Esophagus muscularis mucosa (tissue), 4 donors: ENCODE results near the gene PRMT5.

ENCODE experiments used
- CTCF ChIP-seq, 3 experiments: fragments of 200-600 bp in 2 of 3; fragments of 450-650 bp in 1 of 3; sonication (generic) in 2 of 3; IDR thresholded peaks; one replicate each; pipeline ENCODE4 v1.5.1; 2017 to 2019; ENCODE audit warnings: antibody characterized with exemption in 3 of 3, mild to moderate bottlenecking in 2 of 3, moderate library complexity in 1 of 3
- EP300 ChIP-seq: sonication (generic); formaldehyde crosslinking; IDR thresholded peaks from one replicate; pipeline ENCODE4 v1.6.1; 2017; ENCODE audit warnings: antibody characterized with exemption
- POLR2A ChIP-seq: fragments of 450-650 bp; IDR thresholded peaks from one replicate; pipeline ENCODE4 v1.6.1; 2017; ENCODE audit warnings: antibody characterized with exemption, moderate library complexity, mild to moderate bottlenecking, low read depth
- POLR2AphosphoS5 ChIP-seq, 2 donors: sonication (generic); formaldehyde crosslinking; IDR thresholded peaks; one replicate each; pipeline ENCODE4 v1.6.1; 2017; ENCODE audit warnings: antibody characterized with exemption in 2 of 2

- TF ChIP-seq CTCF (IDR thresholded peaks at IDR 0.05) (no peak), POLR2A (no peak), POLR2AphosphoS5 (IDR thresholded peaks at IDR 0.05) (no peak), EP300 (no peak)
These were observed 6.9 kb downstream of the PRMT5 start for GRCh38 chr14:22922294-22922693.
